ENCODE measurements around the gene CFTR.

DNA sequence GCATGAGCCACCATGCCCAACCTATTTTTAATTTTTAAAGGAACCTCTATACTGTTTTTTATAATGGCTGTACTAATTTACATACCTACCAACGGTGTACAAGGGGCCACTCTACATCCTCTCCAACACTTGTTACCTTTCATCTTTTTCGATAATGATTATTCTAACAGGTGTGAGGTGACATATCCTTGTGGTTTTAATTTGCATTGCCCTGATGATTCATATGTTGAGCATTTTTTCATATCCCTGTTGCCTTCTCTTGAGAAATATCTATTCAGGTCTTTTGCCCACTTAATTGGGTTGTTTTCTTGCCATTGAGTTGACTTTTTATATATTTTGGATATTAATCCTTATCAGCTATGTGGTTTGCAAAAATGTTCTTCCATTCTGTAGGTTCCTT is 226.4 kb downstream of the CFTR start:
- TF ChIP-seq, protein P1, sequence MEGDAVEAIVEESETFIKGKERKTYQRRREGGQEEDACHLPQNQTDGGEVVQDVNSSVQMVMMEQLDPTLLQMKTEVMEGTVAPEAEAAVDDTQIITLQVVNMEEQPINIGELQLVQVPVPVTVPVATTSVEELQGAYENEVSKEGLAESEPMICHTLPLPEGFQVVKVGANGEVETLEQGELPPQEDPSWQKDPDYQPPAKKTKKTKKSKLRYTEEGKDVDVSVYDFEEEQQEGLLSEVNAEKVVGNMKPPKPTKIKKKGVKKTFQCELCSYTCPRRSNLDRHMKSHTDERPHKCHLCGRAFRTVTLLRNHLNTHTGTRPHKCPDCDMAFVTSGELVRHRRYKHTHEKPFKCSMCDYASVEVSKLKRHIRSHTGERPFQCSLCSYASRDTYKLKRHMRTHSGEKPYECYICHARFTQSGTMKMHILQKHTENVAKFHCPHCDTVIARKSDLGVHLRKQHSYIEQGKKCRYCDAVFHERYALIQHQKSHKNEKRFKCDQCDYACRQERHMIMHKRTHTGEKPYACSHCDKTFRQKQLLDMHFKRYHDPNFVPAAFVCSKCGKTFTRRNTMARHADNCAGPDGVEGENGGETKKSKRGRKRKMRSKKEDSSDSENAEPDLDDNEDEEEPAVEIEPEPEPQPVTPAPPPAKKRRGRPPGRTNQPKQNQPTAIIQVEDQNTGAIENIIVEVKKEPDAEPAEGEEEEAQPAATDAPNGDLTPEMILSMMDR (IDR thresholded peaks at IDR 0.05 in 2 of 3, conservative IDR thresholded peaks at IDR 0.05 in 1 of 3; ENCODE audit: borderline replicate concordance in 1 of 3, insufficient read depth in 1 of 3, low read depth in 2 of 3, low read length in 2 of 3), result no peak
- no peak for TF ChIP-seq POLR2A (IDR thresholded peaks at IDR 0.05; ENCODE audit: borderline replicate concordance, extremely low read depth, insufficient read depth, insufficient read length)
- TF ChIP-seq POLR2AphosphoS5 (IDR thresholded peaks at IDR 0.05; ENCODE audit: low read depth, low read length), result no peak
- TF ChIP-seq CBX3 (IDR thresholded peaks at IDR 0.05; ENCODE audit: low read depth), result no peak
